Choroid plexus epithelial cell (primary cell): ENCODE data around the gene MGLL.

ENCODE experiments used
- DNase-seq: peaks from one replicate; pipeline ENCODE4 v3.0.0-alpha.2; 2010; ENCODE audit warnings: low read depth
- H3K4me3 ChIP-seq: 2 replicates; pipeline ENCODE4 v1.5.1; 2011; ENCODE audit warnings: low read depth, mild to moderate bottlenecking, control low read depth, low read length, moderate library complexity
- TF ChIP-seq, protein P1 (sequence below): conservative IDR thresholded peaks from 2 replicates; pipeline ENCODE4 v1.5.1; 2011; ENCODE audit warnings: low read depth, mild to moderate bottlenecking, control low read depth, inconsistent platforms, low read length, moderate library complexity

Gene MGLL

DNA sequence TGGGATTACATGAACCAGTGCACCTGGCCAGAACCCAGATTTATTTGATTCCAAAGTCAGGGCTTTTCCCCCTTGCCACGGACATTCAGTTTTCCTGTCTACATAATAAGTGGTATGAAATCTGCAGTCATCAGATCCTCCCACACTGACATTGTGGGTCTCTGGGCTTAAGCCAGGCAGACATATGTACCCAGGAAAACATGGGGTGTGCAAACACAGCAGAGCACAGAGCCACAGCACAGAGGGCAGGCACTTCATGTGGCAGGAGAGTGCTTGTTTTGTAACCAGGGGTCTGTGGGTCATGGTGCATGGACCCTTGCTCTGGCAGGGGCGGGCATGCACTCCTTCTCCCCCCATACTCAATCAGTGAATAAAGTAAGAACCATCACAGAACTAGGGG, 155.6 kb downstream of the MGLL start:
- TF ChIP-seq, protein P1, sequence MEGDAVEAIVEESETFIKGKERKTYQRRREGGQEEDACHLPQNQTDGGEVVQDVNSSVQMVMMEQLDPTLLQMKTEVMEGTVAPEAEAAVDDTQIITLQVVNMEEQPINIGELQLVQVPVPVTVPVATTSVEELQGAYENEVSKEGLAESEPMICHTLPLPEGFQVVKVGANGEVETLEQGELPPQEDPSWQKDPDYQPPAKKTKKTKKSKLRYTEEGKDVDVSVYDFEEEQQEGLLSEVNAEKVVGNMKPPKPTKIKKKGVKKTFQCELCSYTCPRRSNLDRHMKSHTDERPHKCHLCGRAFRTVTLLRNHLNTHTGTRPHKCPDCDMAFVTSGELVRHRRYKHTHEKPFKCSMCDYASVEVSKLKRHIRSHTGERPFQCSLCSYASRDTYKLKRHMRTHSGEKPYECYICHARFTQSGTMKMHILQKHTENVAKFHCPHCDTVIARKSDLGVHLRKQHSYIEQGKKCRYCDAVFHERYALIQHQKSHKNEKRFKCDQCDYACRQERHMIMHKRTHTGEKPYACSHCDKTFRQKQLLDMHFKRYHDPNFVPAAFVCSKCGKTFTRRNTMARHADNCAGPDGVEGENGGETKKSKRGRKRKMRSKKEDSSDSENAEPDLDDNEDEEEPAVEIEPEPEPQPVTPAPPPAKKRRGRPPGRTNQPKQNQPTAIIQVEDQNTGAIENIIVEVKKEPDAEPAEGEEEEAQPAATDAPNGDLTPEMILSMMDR, result no peak
- H3K4me3 ChIP-seq, result no peak overlapping the region
- no peak for DNase-seq

DNA sequence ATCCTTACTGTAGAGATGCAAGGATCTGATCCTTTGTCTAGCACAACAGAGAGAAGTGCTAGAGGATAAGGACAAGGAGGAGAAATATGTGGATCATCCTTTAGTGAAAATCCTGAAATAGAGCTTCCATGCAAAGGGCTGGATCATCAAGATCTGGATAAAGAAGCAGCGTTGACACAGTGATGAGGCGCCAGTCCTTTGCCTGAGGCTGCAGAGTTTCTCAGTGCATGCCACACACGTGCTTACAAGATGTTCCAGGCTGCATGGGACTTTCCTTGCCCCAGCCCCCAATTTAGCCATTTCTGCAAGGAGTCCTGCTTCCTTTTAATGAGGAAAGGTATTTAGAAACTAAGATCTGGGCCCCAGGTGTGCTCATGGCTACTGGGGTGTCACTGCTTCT, 156.7 kb downstream of the MGLL start:
- TF ChIP-seq, protein P1, result no peak
- no peak for DNase-seq
- H3K4me3 ChIP-seq, result no peak overlapping the region

DNA sequence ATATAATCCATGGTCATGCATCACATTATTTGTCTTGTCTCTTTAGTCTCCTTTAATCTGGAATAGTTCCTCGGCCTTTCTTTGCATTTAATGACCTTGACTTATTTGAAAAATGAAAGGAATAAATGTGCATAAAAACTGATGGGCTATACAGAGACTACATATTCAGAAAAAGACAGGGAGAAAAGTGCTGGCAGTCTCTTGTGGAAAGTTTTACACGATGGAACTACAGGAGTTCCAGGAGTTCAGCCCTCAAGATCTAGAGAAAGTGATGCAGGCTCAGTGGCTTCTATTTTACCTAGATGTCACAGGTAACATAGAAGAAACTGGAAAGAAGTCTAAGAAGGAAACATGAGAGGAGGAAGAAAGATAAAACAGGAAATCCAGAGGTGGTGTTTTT, 157.2 kb downstream of the MGLL start:
- TF ChIP-seq, protein P1, result no peak
- no peak overlapping the region for H3K4me3 ChIP-seq
- DNase-seq, result no peak

DNA sequence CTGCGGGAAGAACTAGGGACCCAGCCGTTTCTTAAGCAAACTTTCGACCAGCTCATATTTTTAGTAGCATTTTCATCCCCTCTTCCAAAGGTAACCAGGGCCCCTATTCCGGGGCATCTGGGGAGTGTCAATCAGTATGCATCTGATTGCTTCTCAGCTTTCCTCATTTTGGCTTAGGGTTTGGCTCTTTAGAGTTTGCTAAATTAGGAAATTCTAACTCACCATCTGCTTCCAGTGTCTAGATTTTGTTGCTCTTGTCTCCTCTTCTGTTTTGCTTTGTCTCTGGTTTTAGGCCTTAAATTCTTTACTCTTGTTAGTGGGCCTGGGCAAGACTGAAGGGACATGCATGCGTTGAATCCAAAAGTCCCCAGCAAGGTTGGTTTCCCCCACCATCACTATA, 159.2 kb downstream of the MGLL start:
- no peak overlapping the region for H3K4me3 ChIP-seq
- no peak for DNase-seq
- TF ChIP-seq, protein P1, result no peak

DNA sequence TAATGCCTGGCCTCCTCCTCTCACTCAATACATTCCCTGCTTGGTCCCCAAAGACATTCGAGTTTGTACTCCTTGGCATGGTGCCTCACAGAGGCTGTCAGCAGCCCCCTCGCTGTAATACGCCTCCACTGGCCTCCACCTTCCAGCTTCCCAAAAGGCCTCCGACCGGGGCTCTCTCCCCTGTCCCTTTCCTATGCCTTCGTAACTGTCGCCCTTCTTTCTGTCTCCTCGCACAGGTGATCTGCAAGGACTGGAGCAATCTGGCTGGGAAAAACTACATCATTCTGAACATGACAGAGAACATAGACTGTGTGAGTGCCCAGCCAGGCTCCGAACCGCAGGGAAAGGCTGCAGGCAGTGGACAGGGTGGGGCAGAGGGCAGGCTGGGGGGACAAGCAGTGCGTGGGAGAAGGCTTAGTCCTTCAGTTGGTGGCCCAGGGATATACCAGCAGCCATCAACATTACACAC, 160.3 kb downstream of the MGLL start:
- TF ChIP-seq, protein P1, result no peak
- DNase-seq, result no peak
- H3K4me3 ChIP-seq, result no peak overlapping the region

DNA sequence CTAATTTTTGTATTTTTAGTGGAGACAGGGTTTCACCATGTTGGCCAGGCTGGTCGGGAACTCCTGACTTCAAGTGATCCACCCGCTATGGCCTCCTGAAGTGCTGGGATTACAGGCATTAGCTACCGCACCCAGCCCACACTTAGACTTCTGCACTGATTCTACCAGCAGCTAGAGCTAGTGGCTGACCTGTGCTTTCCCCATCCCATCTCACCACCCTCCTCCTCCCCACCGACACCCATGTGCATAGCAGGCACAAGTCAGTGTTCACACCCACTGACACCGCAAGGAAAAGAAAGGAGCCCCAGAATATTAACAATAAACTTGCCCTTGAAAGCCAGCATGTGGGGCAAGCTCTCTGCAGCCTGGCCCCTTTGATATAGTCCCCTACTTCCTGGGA, 160.7 kb downstream of the MGLL start:
- H3K4me3 ChIP-seq, result no peak overlapping the region
- DNase-seq, result no peak
- TF ChIP-seq, protein P1, result no peak

DNA sequence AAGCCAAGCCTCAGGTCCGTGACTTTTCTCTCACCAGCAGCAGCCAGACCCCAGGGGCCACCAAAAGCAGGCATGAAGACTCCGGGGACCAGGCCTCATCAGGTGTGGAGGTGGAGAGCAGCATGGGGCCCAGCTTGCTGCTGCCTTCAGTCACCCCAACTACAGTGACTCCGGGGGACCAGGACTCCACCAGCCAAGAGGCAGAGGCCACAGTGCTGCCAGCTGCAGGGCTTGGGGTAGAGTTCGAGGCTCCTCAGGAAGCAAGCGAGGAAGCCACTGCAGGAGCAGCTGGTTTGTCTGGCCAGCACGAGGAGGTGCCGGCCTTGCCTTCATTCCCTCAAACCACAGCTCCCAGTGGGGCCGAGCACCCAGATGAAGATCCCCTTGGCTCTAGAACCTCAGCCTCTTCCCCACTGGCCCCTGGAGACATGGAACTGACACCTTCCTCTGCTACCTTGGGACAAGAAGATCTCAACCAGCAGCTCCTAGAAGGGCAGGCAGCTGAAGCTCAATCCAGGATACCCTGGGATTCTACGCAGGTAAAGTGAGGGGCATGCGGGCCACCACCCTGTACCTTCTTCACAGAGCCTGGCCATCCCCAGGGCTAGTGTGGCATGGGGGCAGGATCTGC, 161.6 kb downstream of the MGLL start:
- DNase-seq, result no peak
- TF ChIP-seq, protein P1, result no peak
- H3K4me3 ChIP-seq, result no peak overlapping the region
